Suprapubic skin (tissue), 4 donors: Measurements from ENCODE around the gene SEC22B.
"Not testable (repeated sequence)": the region's sequence is repeated elsewhere in the genome, so short reads cannot be mapped to it uniquely, and the experiment has no call there.

Source experiments
- CTCF ChIP-seq, 2 donors: fragments of 200-600 bp in 1 of 2; fragments of 450-650 bp in 1 of 2; sonication (generic) in 1 of 2; IDR thresholded peaks; one replicate each; pipeline ENCODE4 v1.5.1; 2016 to 2019; ENCODE audit warnings: antibody characterized with exemption in 2 of 2, mild to moderate bottlenecking in 1 of 2, moderate library complexity in 1 of 2
- EP300 ChIP-seq: sonication (generic); formaldehyde crosslinking; IDR thresholded peaks from one replicate; pipeline ENCODE4 v1.6.1; 2017; ENCODE audit warnings: antibody characterized with exemption
- POLR2AphosphoS5 ChIP-seq, 3 donors: sonication (generic); formaldehyde crosslinking; IDR thresholded peaks; one replicate each; pipeline ENCODE4 v1.6.1; 2017; ENCODE audit warnings: antibody characterized with exemption in 3 of 3

DNA sequence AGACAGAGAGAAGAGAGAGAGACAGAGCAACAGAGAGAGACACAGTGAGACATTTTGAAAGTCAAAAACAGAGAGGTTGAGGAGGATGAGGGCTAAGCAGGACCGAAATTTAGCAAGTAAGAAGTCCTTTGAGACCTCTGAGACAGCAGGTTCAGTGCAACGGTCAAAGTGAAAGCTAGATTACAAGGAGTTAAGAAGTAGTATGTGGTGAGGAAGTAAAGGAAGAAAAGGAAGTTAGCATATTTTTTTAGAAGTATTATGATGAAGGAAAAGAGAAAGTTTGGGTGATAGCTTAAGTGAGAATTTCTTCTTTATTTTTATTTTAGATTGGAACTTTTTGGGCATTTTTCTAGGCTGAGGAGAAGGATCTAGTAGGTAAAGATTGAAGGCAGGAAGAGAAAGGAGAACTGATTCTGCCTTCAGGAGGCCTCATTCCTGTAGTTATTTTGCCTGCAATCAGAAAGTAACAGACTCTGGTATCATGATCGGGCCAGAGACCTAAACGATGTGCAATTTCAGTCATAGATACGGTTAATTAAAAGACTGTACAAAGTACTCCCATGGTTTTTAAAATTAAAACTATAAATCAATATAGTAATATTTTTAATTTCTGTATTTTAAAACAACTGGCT, 53.9 kb downstream of the SEC22B start:
- not testable (repeated sequence) for TF ChIP-seq CTCF (IDR thresholded peaks at IDR 0.05); EP300; POLR2AphosphoS5 (IDR thresholded peaks at IDR 0.05)
